HL-60/S4 treated with phorbol 12-myristate 13-acetate at 8.2 ng/mL for 4 days and 3 days (cell line): ENCODE results near the gene ZBTB7B.

Experiments used
- in situ Hi-C: fragments of 300-500 bp; cut with MboI; formaldehyde crosslinking; loops from 2 replicates; pipeline ENCODE4 v1.15.0; 2022; ENCODE audit warnings: low sequenced_read_pairs

ZBTB7B gene

GRCh38 chr1:155016231-155016831 lies 13.7 kb downstream of the ZBTB7B start:
- in situ Hi-C loops: no loop called here

GRCh38 chr1:155017041-155017945 lies 14.7 kb downstream of the ZBTB7B start:
- in situ Hi-C loops: no loop called here

- in situ Hi-C loops: no loop called here
Observed at GRCh38 chr1:155017946-155018316, 15.3 kb downstream of the ZBTB7B start.

DNA sequence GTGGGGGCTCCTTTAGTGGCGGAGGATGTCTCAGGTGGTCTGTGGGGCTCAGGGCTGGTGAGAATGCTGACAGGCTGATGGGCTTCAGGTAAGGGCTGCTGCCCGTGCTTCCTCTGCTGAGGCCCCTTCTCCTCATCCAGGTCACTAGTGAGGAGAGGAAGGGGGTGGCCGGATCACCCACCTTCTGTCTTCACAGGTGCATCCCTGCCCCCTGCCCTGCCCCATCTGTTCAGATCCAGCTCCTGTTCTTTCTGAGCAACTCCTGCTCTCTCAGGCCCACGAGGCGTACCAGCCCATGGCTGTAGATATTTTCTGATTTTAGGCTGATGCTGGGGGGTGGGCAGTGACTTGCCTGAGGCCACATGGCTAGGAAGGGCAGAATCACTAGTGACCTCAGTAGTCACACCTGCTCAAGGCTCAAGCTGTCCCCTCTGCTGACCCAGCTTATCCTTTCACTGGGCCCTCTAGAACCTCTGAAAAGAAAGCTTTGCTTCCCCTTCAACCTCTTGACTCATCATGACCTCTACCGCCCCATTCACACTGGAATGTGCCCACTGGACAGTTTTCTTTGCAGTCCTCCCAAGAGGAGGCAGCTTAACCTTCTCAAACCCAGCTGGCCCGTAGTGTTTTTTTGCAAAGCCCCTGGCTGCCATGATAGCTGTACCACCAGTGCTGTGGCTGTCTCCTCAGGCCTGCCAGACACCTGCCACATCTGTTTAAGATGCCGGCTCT lies 16.2 kb downstream of the ZBTB7B start:
- in situ Hi-C loops: no loop called here

DNA sequence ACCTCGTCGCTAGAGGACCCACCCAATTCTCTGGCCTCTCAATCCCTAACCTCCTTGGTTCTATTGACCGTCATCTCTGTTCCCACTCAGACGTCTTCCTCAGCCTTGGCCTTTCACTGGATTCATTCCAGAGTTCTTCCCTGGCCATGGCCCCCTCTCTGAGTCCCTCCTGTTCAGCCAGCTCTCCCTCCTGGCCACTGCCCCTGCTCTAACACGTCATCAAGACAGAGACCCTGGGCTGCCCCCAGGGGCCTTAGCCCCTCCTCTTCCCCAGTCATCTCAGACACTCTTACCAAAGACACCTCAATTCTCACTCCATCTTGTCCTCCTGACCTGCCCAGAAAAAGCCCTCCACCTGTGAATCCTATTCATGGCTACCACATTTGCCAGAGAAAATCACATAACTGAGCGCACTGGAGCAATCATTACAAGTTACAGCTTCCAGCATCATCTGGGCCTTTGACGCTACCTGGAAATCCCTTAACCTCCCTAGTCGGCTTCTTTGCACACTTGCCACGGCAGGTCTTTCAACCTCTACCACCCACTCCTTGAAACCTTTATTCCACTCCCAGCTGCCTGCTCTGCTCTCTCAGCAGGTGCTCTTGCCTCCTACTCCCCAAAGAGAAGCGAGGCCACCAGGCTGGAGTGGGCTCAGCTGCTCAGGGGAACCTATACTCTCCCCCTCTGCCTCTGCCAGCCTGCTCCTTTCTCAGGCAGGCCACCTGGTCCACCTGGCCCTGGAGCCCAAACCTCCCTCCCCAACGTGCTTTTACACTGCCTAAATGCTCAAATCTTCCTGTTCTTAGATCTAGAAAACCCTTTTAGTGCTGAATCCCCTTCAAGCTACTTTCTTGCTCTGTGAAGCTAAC lies 17.0 kb downstream of the ZBTB7B start:
- in situ Hi-C loops: no loop called here

DNA sequence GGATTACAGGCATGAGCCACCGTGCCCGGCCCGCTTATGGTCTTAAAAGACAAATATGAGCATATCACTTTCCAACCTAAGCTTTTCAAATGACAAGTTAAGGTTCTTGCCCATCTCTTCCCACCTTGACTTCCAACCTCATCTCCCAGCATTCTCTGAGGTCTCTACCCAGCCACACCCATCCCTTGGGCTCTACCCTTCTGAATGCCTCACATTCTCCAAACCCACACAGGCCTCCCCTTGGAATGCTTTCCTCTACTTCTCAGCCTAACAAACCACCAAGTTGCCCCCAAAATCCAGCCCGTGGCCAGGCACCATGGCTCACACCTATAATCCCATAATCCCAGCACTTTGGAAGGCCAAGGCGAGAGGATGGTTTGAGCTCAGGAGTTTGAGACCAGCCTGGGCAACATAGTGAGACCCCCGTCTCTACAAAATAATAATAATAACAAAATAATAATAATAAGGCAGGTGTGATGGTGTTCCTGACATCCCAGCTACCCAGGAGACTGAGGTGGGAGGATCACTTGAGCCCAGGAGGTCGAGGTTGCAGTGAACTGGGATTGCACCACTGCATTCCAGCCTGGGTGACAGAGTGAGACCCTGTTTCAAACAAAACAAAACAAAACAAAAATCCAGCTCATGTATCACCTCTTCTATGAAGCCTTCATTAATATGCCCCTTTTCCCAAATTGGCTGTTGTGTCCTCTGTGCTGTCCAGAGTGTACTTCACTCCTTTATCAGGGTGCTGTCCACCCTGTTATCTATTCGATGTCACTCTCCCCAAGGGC lies 19.7 kb downstream of the ZBTB7B start:
- in situ Hi-C loops: no loop called here

DNA sequence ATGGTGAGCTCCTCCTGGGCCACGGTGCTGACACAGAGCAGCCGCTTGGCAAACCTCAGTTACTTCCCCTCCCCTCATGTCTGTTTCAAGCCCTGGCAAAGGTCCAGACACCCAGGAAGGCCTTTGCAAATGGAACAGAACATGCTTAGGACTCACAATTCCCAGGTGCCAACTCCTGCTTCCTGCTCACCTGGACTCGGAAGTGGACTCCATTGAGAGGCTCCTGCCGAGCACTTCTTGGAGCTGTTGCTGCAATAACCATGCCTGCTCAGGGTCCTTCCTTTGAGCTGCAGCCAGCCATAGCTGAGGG lies 20.3 kb downstream of the ZBTB7B start:
- in situ Hi-C loops: no loop called here

DNA sequence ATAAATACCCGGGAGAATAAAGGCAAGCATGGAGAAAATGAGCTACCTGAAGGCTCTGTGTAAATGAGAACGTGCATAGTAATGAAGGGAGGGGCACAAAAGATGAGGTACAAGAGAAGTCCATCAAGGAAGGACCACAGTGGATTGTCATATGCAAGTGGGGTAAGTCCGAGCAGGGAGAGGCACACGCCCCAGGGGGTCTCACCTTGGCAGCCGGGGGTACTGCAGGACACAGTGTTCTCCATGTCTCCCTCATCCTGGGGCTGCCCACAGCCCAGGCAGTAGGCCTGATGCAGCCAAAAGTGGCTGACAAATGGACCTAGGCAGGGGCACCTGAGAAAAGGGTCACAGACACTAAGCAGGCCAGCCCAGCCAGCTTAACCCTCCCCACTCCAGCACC lies 21.0 kb downstream of the ZBTB7B start:
- in situ Hi-C loops: no loop called here

DNA sequence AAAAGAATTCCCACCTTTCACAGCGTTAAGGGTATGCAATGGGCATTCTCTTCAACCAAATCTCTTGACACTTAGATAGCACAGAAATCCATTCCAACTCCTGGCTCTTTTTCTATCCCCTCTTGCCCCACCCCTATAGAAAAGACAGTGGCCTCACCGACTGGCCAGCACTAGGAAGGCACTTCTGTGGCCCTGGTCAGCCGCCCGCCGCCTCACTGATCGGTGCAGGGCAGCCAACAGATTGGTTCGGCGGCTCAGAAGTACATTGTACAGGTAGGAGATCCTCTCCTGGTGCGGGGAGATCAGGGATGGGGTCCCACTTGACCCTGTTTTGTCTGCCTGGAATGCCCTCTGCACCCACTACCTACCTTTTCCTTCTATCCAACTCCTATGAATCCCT lies 21.7 kb downstream of the ZBTB7B start:
- in situ Hi-C loops: no loop called here

DNA sequence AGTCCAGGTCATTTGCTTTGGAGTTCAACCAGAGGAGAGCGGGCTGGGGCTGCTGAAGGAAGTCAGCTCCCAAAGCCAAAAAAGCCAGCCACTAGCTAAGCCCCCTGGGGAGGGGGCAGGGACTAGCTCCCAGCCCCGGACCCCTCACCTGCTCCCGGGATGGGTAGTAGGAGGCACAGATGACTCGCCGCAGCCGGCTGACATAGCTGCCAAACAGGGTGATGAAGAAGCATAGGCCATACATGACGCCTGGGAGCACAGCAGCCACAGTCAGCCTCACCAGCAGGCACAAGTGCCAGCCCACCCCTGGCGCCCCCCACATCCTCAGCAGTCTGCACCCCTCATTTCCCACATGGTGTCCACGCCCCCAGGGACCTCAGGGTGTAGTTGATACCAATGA lies 23.6 kb downstream of the ZBTB7B start:
- in situ Hi-C loops: no loop called here

- in situ Hi-C loops: no loop called here
Observed at GRCh38 chr1:155026588-155026987, 24.0 kb downstream of the ZBTB7B start.

DNA sequence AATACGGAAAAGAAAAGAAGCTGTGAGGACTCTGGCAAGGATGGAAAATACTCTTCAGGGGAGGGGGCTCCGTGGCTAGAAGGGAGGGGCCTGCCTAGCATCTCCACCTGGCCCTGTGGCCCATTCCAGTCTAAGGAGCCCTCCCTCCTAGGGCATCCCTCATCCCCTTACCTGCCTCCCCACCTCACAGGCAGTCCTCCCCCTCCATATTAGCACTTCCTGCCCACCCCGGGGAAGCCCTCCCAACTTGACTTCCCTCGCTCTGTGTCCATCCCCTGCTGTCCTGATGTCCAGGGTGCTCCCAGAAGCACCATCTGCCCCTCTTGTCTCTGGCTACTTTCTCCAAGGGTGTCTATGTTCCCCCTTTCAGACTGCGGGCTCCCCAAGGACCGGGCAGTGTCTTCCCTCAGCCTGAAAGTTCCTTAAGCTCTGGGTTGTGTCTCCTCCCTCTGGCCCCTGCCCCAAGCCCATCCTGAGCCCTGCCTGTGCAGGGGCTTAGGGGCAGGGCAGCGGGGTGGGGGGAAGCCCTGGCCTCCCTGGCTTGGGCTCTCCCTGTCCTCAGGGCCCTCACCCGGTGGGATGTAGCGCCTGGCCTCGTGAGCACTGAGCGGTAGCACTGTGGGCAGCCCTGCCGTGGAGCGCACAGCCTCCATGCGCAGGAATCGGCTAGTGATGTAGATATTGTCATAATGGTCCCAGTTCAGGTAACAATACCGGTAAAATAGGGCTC lies 27.1 kb downstream of the ZBTB7B start:
- in situ Hi-C loops: no loop called here

- in situ Hi-C loops: no loop called here
Observed at GRCh38 chr1:155030243-155030795, 27.7 kb downstream of the ZBTB7B start.

GRCh38 chr1:155030899-155031298 lies 28.3 kb downstream of the ZBTB7B start:
- in situ Hi-C loops: no loop called here

GRCh38 chr1:155032886-155033285 lies 30.3 kb downstream of the ZBTB7B start:
- in situ Hi-C loops: no loop called here

GRCh38 chr1:155033524-155033923 lies 30.9 kb downstream of the ZBTB7B start, which contains the start of the genes DCST1 and DCST2:
TSS of gene DCST1 (plus strand) at chr1:155033824. CDS start at chr1:155034037, 213 bp downstream.
TSS of gene DCST2 (minus strand) at chr1:155033781. CDS start at chr1:155033701, 80 bp downstream.
- in situ Hi-C loops: no loop called here

- in situ Hi-C loops: no loop called here
Observed at GRCh38 chr1:155034318-155035208, 32.0 kb downstream of the ZBTB7B start.

GRCh38 chr1:155035936-155036335 lies 33.3 kb downstream of the ZBTB7B start:
- in situ Hi-C loops: no loop called here
